Effector memory CD4-positive, alpha-beta T cell (primary cell): ENCODE measurements around the gene SDHA.

ENCODE experiments used
- DNase-seq, 3 donors: peaks; one replicate each; pipeline ENCODE4 v3.0.0-alpha.2; 2020
- H3K27ac ChIP-seq: 2 replicates; pipeline ENCODE4 v1.7.0; 2013; ENCODE audit warnings: mild to moderate bottlenecking, low read length, moderate library complexity; ENCODE audit not compliant: insufficient read depth, poor library complexity, severe bottlenecking
- H3K27me3 ChIP-seq: replicated peaks from 2 replicates; pipeline ENCODE4 v1.7.0; 2013; ENCODE audit warnings: mild to moderate bottlenecking, low read length; ENCODE audit not compliant: insufficient read depth, control insufficient read depth, poor library complexity, severe bottlenecking
- H3K36me3 ChIP-seq: 2 replicates; pipeline ENCODE4 v1.7.0; 2013; ENCODE audit warnings: mild to moderate bottlenecking, low read length, moderate library complexity; ENCODE audit not compliant: control insufficient read depth, insufficient read depth
- H3K4me1 ChIP-seq: 2 replicates; pipeline ENCODE4 v1.7.0; 2013; ENCODE audit warnings: low read length, mild to moderate bottlenecking; ENCODE audit not compliant: control insufficient read depth, insufficient read depth, poor library complexity, severe bottlenecking
- H3K4me3 ChIP-seq: 2 replicates; pipeline ENCODE4 v1.7.0; 2013; ENCODE audit warnings: low read length, low read depth, mild to moderate bottlenecking; ENCODE audit not compliant: insufficient read depth, poor library complexity, severe bottlenecking
- H3K9me3 ChIP-seq: 2 replicates; pipeline ENCODE4 v1.7.0; 2013; ENCODE audit warnings: mild to moderate bottlenecking, low read length, moderate library complexity; ENCODE audit not compliant: control insufficient read depth

SDHA gene

GRCh38 chr5:198516-199196 is 19.5 kb upstream of the SDHA start:
- no peak for DNase-seq
- Histone ChIP-seq H3K9me3 (no peaks in the 10 kb centered on the region), H3K27me3 (no peaks in the 10 kb centered on the region), H3K36me3 (peaks cover 5% of the 10 kb centered on the region), H3K4me3 (no peak overlapping the region), H3K4me1 (no peaks in the 10 kb centered on the region), H3K27ac (no peak overlapping the region)

GRCh38 chr5:199197-199949 is 18.7 kb upstream of the SDHA start:
- Histone ChIP-seq H3K4me3 (no peak overlapping the region), H3K4me1 (no peaks in the 10 kb centered on the region), H3K36me3 (peaks cover 12% of the 10 kb centered on the region), H3K27me3 (no peaks in the 10 kb centered on the region), H3K9me3 (no peaks in the 10 kb centered on the region), H3K27ac (no peak overlapping the region)
- DNase-seq = no peak

DNA sequence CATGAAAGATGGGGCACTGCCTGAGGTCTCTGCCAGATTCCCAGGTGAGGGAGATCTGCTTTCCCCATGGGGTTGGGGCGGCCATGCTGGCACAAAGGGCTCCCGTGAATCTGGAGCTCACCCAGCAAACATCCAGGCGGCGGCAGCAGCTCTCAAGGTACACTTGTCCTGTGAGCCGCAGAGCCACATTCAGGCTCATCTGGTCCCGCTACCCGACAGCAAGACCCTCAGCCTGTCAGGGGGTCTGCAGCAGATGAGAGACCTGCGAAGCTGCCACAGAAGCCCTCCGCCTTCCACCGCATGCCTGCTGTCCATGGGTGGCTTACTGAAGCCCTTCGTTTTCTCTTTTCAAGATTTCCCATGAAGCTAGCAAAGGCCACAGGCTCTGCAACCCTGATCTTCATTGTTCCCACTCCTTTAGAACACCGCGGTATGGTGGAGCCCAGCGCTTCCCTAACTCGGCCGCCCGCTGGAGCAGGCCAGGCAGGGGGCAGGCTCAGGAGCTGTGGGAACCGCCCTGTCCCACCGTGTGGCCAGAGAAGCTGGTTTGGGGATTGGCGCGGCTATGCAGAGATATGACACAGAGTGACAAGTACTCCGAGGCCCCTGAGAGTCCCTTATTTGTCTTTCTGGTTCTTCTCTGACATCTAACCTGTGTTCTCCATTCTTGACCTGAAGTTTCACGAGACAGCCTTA is 18.0 kb upstream of the SDHA start:
- H3K9me3 ChIP-seq = no peaks in the 10 kb centered on the region
- no peak overlapping the region for H3K27ac ChIP-seq
- H3K4me1 ChIP-seq = no peaks in the 10 kb centered on the region
- DNase-seq = no peak
- no peak overlapping the region for H3K4me3 ChIP-seq
- no peaks in the 10 kb centered on the region for H3K27me3 ChIP-seq
- H3K36me3 ChIP-seq = peaks cover 19% of the 10 kb centered on the region

GRCh38 chr5:200985-201384 is 17.1 kb upstream of the SDHA start:
- Histone ChIP-seq H3K4me3 (no peak overlapping the region), H3K27me3 (no peaks in the 10 kb centered on the region), H3K27ac (no peak overlapping the region), H3K4me1 (no peaks in the 10 kb centered on the region), H3K9me3 (no peaks in the 10 kb centered on the region), H3K36me3 (peaks cover 28% of the 10 kb centered on the region)
- DNase-seq = no peak

- Histone ChIP-seq H3K27me3 (no peaks in the 10 kb centered on the region), H3K27ac (no peak overlapping the region), H3K4me3 (no peak overlapping the region), H3K36me3 (peaks cover 35% of the 10 kb centered on the region), H3K4me1 (no peaks in the 10 kb centered on the region), H3K9me3 (no peaks in the 10 kb centered on the region)
- no peak for DNase-seq
These were observed 16.4 kb upstream of the SDHA start for GRCh38 chr5:201672-202071.

DNA sequence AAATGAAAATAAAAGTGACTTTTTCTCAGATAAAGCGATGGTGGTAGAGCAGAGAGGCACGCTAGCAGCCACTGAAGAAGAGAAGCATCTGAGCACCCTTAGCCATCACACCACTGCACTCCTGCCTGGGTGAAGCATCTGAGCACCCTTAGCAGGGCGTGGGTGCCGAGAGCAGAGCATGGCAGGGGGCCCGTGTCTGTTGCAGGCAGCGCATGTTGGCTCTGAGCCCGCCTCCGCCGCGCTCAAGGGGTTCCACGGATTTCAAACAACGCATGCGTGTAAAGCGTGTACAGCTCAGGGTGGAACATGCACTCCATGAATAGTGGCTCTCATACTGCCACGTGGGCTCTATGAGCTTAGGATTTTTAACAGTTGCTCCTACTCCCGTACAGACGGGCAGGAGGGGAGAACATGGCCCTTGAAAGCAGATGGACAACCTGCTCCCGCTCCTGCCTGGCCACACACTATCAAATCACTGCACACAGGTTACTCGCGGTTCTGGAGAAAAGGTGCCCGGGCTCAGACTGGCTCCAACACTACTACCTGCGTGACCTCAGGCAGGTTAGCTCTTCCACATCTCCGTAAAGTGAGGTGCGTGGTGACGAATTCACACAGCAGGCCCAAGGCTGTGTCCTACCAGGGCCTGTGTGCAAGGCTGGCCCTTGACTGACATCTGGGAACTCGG is 14.7 kb upstream of the SDHA start:
- Histone ChIP-seq H3K9me3 (no peaks in the 10 kb centered on the region), H3K4me1 (no peaks in the 10 kb centered on the region), H3K4me3 (no peak overlapping the region), H3K36me3 (peaks cover 49% of the 10 kb centered on the region), H3K27ac (no peak overlapping the region), H3K27me3 (no peaks in the 10 kb centered on the region)
- DNase-seq = no peak

DNA sequence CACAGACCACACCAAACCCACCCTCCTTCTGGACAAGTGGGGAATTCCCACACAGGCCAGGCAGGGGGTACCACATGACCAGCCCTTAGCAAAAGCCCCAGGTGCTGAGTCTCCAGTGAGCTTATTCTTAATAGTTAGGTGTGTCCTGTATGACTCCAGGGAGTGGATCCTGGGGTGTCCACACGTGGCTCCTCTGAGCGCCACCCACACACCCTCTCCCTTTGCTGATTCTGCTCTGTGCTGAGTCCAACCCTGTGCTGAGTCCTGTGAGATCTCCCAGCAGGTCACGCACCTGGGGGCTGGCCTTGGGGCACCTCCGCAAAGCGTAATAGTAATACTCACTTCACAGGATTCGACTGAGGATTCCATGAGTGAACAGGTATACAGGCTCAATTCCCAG is 14.1 kb upstream of the SDHA start:
- H3K27me3 ChIP-seq = no peaks in the 10 kb centered on the region
- H3K9me3 ChIP-seq = no peaks in the 10 kb centered on the region
- no peak for DNase-seq
- no peak overlapping the region for H3K4me3 ChIP-seq
- H3K27ac ChIP-seq = no peak overlapping the region
- H3K36me3 ChIP-seq = peaks cover 53% of the 10 kb centered on the region
- no peaks in the 10 kb centered on the region for H3K4me1 ChIP-seq

DNA sequence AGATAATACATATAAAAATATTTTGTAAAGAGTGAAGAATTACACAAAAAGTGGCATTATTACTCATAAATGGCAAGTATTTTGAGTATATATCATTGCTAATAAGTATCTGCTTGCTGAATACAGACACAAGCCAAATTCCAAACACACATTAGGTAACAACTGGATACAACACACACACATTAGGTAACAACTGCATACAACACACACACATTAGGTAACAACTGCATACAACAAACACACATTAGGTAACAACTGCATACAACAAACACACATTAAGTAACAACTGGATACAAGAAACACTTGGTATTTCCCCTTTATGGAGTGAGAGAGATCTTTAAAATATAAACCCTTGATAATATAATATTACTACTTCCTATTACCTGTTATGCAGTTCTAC is 13.7 kb upstream of the SDHA start:
- Histone ChIP-seq H3K27ac (no peak overlapping the region), H3K9me3 (no peaks in the 10 kb centered on the region), H3K36me3 (peaks cover 53% of the 10 kb centered on the region), H3K4me1 (no peaks in the 10 kb centered on the region), H3K4me3 (no peak overlapping the region), H3K27me3 (no peaks in the 10 kb centered on the region)
- no peak for DNase-seq

DNA sequence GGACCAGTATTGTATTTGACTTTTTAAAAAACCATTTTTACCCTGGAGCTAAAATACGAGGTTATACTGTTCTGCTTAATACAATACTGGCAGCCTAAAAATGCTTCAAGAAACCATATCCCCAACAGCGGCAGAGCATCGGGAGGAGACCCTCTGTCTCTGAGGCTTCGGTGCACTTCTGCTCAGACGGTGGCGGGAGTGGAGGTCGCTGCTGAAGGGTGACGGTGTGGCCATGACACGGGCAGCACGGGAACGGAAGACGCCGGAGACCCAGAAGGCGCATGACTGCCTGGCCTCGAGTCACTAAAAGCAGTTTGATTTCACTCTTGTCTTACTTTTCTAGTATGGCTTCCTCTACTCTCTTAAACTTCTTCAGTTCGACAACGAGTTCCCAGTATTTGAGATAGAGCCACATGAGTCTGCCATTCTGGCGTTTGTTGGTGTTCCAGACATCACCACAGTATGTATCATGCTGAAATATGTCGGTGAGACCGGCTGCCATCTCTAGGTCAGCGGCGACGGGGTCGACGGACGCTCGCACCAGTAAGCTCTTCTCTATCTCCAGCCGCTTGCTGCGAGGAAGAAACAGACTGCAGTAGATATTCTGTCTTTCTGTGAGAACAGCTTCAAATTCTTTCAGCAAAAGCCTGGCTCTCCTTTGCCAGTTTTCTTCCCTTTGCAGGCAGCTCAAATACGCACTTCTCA is 13.0 kb upstream of the SDHA start:
- Histone ChIP-seq H3K4me3 (no peak overlapping the region), H3K27ac (no peak overlapping the region), H3K27me3 (no peaks in the 10 kb centered on the region), H3K9me3 (no peaks in the 10 kb centered on the region), H3K4me1 (no peaks in the 10 kb centered on the region), H3K36me3 (peaks cover 53% of the 10 kb centered on the region)
- DNase-seq = no peak
